Measurements from ENCODE around the gene SLAMF6.

The SLAMF6 gene

GRCh38 chr1:160467576-160467975 lies 55.5 kb downstream of the SLAMF6 start:
- ChIA-PET POLR2A (no interaction called here), CTCF (interaction anchor here (1.0 to 3.0 kb wide), 5 partner anchors 10 to 139 kb away, joined by 3 to 16 read pairs (median 5); no protein-coding TSS in a partner anchor)
- no peak for TF ChIP-seq CTCF (IDR thresholded peaks at IDR 0.05; ENCODE audit: control extremely low read depth, extremely low read depth, low read depth, missing control alignments)
- no peak for DNase-seq (ENCODE audit: extremely low spot score)

GRCh38 chr1:160466961-160467360 lies 56.1 kb downstream of the SLAMF6 start:
- TF ChIP-seq CTCF (IDR thresholded peaks at IDR 0.05; ENCODE audit: control extremely low read depth, extremely low read depth, low read depth, missing control alignments) = no peak
- ChIA-PET CTCF (interaction anchor here (1.0 to 1.4 kb wide), 4 partner anchors 17 to 139 kb away, joined by 3 to 5 read pairs (median 4); no protein-coding TSS in a partner anchor), POLR2A (no interaction called here)
- no peak for DNase-seq (ENCODE audit: extremely low spot score)

- ChIA-PET CTCF (interaction anchor here (1.3 to 1.4 kb wide), 2 partner anchors 9 to 20 kb away, joined by 3 to 6 read pairs; no protein-coding TSS in a partner anchor), POLR2A (no interaction called here)
- no peak for TF ChIP-seq CTCF (IDR thresholded peaks at IDR 0.05; ENCODE audit: control extremely low read depth, extremely low read depth, low read depth, missing control alignments)
- no peak for DNase-seq (ENCODE audit: extremely low spot score)
Observed at GRCh38 chr1:160465123-160465522, 57.9 kb downstream of the SLAMF6 start.

- ChIA-PET POLR2A (no interaction called here), CTCF (interaction anchor here (0.8 kb wide), 1 partner anchor 14 kb away, joined by 3 read pairs; no protein-coding TSS in a partner anchor)
- no peak for TF ChIP-seq CTCF (IDR thresholded peaks at IDR 0.05; ENCODE audit: control extremely low read depth, extremely low read depth, low read depth, missing control alignments)
- no peak for DNase-seq (ENCODE audit: extremely low spot score)
Observed at GRCh38 chr1:160460683-160461287, 62.3 kb downstream of the SLAMF6 start.

GRCh38 chr1:160460214-160460642 lies 62.8 kb downstream of the SLAMF6 start:
- POLR2A ChIA-PET = no interaction called here
- CTCF ChIA-PET = interaction anchor here (0.8 to 1.2 kb wide), 2 partner anchors 14 to 159 kb away, joined by 3 read pairs; no protein-coding TSS in a partner anchor
- no peak for DNase-seq (ENCODE audit: extremely low spot score)
- TF ChIP-seq CTCF (IDR thresholded peaks at IDR 0.05; ENCODE audit: control extremely low read depth, extremely low read depth, low read depth, missing control alignments) = no peak

GRCh38 chr1:160459687-160460086 lies 63.4 kb downstream of the SLAMF6 start:
- CTCF ChIA-PET = interaction anchor here (1.0 to 3.9 kb wide), 3 partner anchors 9 to 160 kb away, joined by 3 to 16 read pairs (median 4); no protein-coding TSS in a partner anchor
- no peak for DNase-seq (ENCODE audit: extremely low spot score)
- POLR2A ChIA-PET = no interaction called here
- TF ChIP-seq CTCF (IDR thresholded peaks at IDR 0.05; ENCODE audit: control extremely low read depth, extremely low read depth, low read depth, missing control alignments) = no peak
